ENCODE data around the gene SPACA7.

GRCh38 chr13:112455476-112456059 is 79.4 kb downstream of the SPACA7 start:
- no peak for TF ChIP-seq POLR2A (IDR thresholded peaks at IDR 0.05)
- TF ChIP-seq, protein P1, sequence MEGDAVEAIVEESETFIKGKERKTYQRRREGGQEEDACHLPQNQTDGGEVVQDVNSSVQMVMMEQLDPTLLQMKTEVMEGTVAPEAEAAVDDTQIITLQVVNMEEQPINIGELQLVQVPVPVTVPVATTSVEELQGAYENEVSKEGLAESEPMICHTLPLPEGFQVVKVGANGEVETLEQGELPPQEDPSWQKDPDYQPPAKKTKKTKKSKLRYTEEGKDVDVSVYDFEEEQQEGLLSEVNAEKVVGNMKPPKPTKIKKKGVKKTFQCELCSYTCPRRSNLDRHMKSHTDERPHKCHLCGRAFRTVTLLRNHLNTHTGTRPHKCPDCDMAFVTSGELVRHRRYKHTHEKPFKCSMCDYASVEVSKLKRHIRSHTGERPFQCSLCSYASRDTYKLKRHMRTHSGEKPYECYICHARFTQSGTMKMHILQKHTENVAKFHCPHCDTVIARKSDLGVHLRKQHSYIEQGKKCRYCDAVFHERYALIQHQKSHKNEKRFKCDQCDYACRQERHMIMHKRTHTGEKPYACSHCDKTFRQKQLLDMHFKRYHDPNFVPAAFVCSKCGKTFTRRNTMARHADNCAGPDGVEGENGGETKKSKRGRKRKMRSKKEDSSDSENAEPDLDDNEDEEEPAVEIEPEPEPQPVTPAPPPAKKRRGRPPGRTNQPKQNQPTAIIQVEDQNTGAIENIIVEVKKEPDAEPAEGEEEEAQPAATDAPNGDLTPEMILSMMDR (IDR thresholded peaks at IDR 0.05) = no peak
- TF ChIP-seq POLR2AphosphoS5 (IDR thresholded peaks at IDR 0.05) = no peak
